ENCODE measurements around the gene BARX2.

The BARX2 gene

DNA sequence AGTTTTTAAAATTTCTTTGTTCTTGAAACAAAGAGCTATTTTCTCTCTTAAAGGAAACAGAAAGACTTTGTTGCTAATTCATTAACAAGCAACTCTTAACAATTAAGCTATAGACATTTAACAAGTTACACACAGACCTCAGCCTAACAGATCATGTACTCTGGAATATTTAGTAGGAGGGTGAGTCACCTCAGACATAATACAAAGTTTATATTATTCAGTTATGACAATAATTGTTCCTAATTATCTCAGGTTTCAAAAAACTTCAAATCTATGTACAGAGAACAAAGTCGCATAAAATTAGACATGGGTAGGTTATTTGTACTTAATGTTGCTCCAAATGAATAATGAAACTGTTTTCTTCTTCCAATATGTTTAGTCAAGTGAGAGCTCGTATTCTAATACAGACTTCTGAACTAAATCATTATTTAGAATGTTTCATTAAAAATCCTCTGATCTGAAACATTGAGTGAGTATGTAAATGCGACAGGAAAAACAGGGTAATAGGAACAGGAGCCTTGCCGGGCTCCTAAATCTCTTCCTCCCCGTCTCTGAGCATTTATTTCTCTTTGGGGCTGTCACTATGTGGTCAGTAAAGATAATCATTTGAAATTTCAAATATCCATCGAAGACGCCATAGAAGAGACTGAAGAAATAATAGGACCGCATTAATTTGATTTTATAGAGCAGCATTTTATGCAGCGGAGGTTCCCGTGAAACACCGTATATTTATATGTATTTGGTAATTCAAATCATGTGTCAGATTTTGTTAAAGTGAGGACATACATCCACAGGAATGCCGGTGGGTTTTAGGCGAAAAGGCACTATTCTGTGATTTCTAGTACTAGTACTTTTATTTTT lies 8.7 kb upstream of the BARX2 start:
- H3K4me3 ChIP-seq (ENCODE audit: control insufficient read depth, low read depth, low read length), result no peak overlapping the region
- TF ChIP-seq, protein P1, sequence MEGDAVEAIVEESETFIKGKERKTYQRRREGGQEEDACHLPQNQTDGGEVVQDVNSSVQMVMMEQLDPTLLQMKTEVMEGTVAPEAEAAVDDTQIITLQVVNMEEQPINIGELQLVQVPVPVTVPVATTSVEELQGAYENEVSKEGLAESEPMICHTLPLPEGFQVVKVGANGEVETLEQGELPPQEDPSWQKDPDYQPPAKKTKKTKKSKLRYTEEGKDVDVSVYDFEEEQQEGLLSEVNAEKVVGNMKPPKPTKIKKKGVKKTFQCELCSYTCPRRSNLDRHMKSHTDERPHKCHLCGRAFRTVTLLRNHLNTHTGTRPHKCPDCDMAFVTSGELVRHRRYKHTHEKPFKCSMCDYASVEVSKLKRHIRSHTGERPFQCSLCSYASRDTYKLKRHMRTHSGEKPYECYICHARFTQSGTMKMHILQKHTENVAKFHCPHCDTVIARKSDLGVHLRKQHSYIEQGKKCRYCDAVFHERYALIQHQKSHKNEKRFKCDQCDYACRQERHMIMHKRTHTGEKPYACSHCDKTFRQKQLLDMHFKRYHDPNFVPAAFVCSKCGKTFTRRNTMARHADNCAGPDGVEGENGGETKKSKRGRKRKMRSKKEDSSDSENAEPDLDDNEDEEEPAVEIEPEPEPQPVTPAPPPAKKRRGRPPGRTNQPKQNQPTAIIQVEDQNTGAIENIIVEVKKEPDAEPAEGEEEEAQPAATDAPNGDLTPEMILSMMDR (IDR thresholded peaks at IDR 0.05; ENCODE audit: control insufficient read depth, insufficient read depth, low read depth, low read length, missing control alignments), result no peak
- no peak for DNase-seq (ENCODE audit: low read depth)

DNA sequence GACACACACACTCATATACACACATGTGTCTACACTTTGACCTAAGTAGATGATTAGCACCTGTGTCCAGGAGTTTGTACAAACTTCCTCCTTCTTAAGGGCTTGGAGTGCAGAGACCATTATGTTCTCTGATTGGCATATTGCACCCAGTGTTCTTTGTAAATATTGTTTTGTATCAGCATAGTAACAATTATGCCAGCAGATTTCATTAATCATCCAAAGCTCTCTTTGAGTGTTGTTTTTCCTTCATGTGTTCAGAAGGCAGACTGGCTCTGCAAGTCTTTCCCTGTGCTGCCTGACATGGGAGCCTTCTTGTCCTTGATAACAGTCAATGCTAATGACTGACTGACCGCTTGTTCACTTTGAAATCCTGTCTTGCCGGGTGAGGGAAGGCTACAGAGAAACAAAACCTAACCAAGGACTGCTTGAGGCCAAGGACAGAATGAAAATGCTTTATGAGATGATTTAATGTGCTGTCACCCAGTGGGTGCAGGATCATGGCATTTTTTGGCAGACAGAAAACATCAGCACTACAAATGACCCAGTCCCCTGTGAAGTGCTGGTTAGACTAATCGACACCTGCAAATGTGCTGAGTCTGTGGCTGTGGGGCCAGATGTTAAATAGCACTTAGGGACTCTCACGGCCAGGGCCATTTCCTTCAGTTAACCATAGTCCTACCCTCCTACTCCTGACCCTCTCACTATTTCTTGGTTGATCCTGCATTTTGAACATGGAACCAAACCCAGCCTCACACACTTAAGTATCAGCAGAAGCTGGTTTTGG lies 6.6 kb upstream of the BARX2 start:
- TF ChIP-seq, protein P1 (IDR thresholded peaks at IDR 0.05; ENCODE audit: control insufficient read depth, insufficient read depth, low read depth, low read length, missing control alignments), result no peak

DNA sequence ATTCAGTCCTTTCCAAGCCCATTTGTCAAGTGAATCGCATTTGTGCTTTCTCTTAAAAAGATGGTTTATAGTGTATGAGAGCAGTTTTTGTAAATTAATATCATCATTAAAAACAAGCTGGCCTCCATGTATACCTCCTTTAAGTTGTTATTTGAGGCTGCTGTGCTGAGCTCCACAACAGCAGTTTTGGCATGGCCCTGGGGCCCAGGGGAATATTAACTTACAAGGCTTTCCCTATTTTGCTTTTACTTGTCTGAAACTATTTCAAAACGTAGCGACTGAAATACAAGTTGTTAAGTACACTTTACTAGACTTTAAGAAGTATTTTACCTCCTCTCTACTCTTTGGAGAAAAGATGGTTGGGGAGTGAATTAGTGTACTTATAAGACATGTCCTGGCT lies 4.9 kb upstream of the BARX2 start:
- no peak overlapping the region for H3K4me3 ChIP-seq (ENCODE audit: control insufficient read depth, low read depth, low read length)
- TF ChIP-seq, protein P1 (IDR thresholded peaks at IDR 0.05; ENCODE audit: control insufficient read depth, insufficient read depth, low read depth, low read length, missing control alignments), result no peak
- DNase-seq (ENCODE audit: low read depth), result no peak

More for the DNA sequence above, 6.6 kb upstream of the BARX2 start:
- no peak overlapping the region for H3K4me3 ChIP-seq (ENCODE audit: control insufficient read depth, low read depth, low read length)
- no peak for DNase-seq (ENCODE audit: low read depth)

DNA sequence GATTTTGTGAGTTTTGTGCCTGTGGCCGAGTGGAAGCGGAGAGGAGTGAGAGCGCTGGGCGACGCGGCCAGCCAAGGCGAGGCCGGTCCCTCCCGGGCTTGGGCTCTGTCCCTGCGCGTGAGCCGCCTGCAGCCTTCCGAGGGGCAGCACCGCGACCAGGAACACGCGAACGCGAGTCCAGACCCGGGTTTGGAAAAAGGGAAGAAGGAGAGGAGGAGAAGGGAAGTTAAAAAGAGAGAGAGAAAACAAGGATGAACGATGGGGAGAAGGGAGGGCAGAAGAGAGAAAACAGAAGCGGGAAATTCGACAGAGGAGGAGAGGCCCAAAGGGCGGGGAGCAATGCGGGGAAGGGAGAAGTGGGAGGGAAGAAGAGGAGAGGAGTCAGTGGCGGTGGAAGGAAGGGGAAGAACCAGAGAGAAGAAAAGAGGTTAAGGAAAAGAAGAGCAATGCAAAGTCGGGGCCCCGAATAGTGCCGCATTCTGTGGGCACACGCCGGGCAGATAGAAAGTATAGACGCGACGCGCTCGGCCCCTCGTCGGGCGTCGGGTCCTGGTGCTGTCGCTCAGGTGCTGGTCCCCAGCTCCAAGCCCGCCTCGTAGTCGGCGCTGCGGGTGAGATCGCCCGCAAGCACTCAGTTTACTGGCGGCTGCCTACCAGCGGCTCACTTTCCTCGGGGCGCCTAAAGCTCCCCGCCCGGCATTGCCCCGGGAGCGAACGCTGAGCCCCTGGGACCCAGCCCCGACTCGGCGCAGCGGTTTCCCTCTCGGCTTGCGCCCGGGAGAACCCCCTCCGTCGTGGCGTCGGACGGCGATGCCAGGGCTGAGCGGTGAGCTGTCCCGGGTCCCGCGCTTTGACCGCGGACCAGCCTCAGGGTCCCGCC lies 2.8 kb upstream of the BARX2 start:
- TF ChIP-seq, protein P1 (IDR thresholded peaks at IDR 0.05; ENCODE audit: control insufficient read depth, insufficient read depth, low read depth, low read length, missing control alignments), result no peak
- no peak overlapping the region; the same call in 1 of the 2 replicates for H3K4me3 ChIP-seq (ENCODE audit: control insufficient read depth, low read depth, low read length)
- DNase-seq (ENCODE audit: low read depth), result no peak

DNA sequence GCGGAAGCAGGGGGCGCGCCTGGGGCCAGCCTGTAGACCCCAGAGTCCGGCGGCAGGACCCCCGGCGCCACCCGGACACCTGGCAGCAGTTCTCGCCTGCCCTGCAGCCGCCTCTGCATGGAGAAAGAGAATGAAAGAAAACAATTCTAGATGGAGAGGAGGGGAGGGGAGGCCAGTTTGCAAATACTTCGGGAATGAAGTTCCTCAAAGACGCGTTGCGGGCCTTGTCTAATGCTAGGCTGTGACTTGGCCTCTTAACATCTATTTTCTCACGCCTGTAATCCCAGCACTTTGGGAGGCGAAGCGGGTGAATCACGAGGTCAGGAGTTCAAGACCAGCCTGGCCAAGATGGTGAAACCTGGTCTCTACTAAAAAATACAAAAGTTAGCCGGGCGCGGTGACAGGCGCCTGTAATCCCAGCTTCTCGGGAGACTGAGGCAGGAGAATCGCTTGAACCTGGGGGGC lies 2.1 kb upstream of the BARX2 start:
- no peak for DNase-seq (ENCODE audit: low read depth)
- TF ChIP-seq, protein P1 (IDR thresholded peaks at IDR 0.05; ENCODE audit: control insufficient read depth, insufficient read depth, low read depth, low read length, missing control alignments), result no peak
- H3K4me3 ChIP-seq (ENCODE audit: control insufficient read depth, low read depth, low read length), result no peak overlapping the region

Measured in AG09309 (cell line).